ENCODE measurements around the gene WIPF2.

The WIPF2 gene, protein sequence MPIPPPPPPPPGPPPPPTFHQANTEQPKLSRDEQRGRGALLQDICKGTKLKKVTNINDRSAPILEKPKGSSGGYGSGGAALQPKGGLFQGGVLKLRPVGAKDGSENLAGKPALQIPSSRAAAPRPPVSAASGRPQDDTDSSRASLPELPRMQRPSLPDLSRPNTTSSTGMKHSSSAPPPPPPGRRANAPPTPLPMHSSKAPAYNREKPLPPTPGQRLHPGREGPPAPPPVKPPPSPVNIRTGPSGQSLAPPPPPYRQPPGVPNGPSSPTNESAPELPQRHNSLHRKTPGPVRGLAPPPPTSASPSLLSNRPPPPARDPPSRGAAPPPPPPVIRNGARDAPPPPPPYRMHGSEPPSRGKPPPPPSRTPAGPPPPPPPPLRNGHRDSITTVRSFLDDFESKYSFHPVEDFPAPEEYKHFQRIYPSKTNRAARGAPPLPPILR

DNA sequence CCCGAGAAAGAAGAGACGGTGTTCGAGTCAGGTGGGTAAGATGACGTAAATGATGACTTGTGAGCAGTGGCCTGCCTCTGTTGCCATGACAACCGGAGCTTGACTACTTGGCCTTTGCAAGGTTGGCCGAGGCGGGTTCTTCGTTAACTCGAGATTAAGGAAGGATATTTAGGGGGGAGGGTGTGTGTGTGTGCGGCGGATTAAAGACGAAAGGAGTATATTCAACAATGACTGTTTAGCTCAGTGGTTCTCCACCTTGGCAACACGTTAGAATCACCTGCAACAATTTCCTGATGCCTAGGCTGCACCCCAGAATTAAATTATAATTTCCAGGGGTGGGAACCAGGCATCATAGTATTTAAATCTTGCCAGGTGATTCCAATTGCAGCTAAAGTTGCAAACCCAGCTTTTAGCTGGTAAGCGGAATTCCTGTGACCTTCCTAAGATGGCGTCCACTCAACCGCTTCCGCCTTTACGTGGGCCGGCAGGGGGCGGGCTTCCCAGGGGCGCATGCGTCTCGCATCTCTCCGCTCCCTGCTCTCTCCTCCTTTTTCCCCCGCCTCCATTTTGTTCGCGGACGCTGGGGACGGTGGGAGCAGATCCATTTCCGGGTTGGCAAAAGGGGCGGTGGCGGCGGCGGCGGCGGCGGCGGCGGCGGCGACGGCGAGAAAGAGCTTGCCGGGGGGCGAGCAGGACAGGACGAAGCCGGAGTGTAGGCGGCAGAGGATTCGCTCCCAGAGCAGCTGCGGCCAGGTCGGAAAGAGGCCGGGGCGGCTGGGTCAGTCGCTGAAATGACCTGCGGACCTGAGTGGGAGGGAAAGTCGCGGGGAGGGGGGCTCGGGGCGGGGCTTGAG lies at the start of gene WIPF2:
WIPF2 (plus strand) TSS at position 565 of the 854 bp plus-strand sequence. CDS start 37,156 bp downstream, outside the sequence.
- DNase-seq (ENCODE audit: low read depth in 2 of 2), result peak; percentile 94 to 95

DNA sequence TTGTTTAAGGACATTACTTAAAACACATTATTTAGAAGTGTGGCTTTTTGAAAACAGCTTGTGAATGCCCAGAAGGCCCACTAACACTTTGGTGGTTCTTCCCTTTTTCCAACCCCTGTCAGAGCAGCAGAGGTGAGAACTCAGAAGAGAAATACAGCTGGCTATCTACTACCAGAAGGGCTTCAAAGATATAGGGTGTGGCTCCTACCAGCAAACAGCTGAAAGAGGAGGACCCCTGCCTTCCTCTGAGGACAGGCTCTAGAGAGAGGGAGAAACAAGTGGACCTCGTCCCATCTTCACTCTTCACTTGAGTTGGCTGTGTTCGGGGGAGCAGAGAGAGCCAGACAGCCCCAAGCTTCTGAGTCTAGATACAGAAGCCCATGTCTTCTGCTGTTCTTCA lies 48.8 kb upstream of the WIPF2 start:
- DNase-seq (ENCODE audit: low read depth in 2 of 2), result no peak

DNA sequence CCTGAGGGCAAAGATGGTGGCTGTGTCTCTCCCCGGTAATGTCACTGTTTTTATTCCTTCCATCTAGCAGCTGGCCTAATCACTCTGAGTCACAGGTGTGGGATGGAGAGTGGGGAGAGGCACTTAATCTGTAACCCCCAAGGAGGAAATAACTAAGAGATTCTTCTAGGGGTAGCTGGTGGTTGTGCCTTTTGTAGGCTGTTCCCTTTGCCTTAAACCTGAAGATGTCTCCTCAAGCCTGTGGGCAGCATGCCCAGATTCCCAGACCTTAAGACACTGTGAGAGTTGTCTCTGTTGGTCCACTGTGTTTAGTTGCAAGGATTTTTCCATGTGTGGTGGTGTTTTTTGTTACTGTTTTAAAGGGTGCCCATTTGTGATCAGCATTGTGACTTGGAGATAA lies 47.4 kb upstream of the WIPF2 start:
- no peak for DNase-seq (ENCODE audit: low read depth in 2 of 2)

DNA sequence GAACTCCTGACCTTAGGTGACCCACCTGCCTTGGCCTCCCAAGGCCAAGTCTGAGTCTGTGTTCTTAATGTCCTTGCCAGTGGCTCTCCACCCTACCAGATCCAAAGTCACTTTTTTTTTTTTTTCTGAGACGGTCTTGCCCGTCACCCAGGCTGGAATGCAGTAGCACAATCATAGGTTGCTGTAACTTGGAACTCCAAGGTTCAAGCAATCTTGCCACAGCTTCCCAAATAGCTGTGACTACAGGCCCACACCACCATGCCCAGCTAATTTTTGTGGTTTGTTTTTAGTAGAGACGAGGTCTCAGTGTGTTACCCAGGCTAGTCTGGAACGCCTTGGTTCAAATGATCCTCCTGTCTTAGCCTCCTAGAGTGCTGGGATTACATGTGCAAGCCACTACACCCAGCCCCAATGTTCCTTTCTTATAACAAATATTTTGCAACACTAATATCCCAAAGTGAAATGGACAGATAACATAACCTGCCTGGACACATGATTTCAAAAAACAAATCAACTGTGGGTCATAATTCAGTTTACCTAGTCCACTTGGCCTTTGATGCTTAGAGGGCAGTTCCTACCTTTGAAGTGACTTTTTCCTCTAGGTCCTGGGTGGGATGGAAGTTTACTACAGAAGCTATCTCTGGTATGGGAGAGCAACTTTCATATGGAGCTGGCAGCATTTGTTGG lies 45.9 kb upstream of the WIPF2 start:
- no peak for DNase-seq (ENCODE audit: low read depth in 2 of 2)

DNA sequence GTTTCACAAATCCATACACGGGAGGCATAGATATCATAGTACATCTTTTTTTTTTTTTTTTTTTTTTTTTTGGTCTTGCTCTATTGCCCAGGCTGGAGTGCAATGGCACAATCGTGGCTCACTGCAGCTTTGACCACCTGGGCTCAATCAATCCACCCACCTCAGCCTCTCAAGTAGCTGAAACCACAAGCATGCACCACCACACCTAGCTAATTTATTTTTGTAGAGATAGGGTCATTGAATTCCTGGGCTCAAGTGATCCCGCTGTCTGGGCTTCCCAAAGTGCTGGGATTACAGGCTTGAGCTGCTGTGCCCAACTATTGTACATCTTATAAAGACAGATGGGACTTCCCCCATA lies 45.3 kb upstream of the WIPF2 start:
- no peak for DNase-seq (ENCODE audit: low read depth in 2 of 2)

DNA sequence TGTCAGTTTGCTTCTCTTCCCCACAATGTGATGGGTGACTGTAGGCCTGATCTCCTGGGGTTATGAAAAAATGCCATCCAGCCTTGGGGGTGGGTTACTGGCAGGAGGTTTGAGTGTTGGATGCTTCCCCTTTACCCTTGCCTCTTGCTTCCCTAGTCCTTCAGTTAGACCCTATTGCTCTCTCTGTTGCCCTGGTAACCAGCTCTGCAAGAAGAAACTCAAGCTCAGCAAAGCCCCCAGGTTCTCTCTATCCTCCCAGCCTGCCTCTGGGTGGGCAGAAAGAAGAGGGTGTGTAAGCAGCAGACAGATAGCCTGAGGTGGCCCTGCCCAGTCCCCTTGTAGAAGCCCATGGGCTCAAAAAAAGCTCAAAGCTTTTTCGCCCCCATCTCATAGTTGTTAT lies 44.6 kb upstream of the WIPF2 start:
- DNase-seq (ENCODE audit: low read depth in 2 of 2), result no peak

DNA sequence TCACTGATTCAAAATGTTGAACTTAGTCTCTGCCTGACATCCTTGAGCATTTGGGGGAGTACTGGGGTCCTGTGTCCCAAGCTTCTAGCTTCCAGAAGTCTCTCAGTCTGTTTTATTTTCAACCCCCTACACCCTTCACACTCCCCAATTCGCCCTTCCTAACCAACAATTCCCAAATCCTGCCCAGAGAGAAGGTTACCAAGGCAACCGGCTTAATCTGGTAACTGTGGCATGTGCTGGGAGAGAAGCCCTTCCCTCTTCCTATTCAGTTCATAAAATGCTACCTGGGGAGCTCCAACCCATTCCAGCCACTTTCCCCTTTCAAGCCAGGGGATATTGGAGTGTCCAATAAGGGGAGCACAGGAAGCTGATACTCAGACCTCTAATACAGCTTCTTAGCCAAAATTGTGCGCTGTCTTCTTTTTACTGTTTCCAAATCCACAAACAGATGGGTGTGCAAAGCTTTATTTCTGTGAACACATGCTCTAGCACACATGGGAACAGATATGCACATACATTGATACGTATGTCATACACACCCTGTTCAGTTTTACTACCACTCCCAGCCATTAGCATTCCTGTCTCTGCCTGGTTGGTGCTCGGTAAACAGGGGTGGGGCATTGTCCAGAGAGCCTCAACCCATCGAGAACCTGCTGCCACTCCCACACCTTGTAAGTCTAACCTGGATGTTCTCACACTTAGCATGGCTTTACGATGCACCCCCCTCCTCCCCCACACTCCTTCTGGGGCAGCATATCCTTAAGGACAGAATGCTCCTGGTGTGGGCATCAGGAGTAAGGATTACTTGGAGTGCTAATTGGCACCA lies 43.0 kb upstream of the WIPF2 start:
- DNase-seq (ENCODE audit: low read depth in 2 of 2), result no peak

DNA sequence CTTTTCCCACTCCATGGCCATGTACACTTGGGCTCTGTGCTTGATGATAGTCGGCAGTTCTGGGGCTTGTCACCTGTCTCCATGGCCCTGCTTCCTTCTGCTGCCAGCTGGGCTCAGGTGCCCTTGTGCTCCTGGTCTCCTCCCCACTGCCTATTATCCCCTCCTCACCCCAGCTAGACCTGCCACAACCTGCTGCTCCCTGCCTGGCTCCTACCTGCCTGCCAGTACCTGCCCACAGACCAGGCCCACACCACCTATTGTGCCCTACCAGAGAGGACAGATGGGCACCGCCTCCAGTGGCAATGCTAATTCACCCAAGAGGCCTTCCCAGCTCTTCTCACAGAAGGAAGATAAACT lies 42.4 kb upstream of the WIPF2 start:
- no peak for DNase-seq (ENCODE audit: low read depth in 2 of 2)

DNA sequence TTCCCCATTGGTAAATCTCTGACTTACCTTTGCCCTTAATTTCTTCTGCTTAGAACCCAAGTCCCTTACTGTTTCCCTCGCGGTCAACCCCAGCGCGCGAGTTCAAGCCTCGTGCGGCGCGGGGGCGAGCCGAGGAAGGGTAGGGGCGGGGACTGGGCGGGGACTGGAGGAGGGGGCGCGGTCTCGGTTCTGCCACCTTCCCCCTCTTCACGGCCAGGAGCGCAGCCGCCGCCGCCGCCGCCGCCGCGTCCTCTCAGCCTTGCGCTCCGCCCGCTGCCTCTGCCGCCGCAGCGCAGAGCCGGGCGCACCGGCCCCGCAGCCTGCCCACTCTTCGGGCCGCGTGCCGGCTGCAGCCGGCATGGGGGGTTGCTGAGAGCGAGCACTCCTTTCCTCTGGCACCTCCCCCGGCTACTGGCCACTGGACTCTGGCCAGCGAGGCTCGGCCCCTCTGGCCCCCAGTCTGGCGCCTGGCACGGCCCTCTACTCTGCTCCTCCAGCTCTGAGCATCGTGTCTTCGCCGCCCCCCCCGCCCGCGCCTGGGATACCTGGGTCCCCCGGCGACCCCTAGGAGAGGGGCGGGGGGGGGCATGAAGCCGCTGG lies 41.7 kb upstream of the WIPF2 start, which contains the start of gene RAPGEFL1:
RAPGEFL1 (plus strand) TSS at position 196 of the 600 bp plus-strand sequence; CDS start at position 588, 392 bp downstream.
- peak; percentile 84 to 90 for DNase-seq (ENCODE audit: low read depth in 2 of 2)

DNA sequence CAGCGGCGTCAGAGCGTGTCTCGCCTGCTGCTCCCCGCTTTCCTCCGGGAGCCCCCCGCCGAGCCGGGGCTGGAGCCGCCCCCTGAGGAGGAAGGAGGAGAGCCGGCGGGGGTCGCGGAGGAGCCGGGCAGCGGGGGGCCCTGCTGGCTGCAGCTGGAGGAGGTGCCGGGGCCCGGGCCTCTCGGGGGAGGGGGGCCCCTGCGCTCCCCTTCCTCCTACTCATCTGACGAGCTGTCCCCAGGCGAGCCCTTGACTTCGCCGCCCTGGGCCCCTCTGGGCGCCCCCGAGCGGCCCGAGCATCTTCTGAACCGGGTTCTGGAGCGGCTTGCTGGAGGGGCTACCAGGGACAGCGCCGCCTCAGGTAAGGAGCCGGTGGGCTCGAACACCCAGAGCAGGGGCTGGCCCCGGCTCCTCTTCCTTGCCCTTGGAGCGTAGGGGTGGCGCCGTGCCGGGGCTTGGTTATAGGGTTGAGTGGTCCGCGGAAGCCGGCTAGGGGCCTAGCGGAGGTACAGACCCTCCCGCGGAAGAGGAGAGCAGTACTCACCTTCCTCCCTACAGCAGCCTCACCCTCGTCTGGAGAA lies 41.0 kb upstream of the WIPF2 start:
- DNase-seq (ENCODE audit: low read depth in 2 of 2), result no peak

DNA sequence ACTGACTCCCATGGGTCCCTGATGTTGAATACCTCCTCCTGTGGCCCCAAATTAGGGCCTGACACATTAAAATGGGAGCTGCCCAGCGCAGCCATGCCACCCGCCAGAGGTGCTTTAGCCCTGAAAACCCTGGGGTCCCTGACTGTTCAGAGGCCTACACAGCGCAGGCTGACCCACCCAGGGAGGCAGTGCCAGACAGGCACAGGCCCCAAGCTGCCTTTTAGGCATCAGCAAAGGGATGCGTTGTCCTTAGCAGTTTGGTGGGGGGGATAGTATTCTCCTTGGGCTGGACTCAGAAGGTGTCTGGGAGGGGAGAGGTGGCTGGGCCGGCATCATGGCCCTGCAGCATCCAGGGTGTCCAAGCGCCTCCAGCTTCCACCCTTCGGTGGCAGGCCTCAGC lies 40.4 kb upstream of the WIPF2 start:
- DNase-seq (ENCODE audit: low read depth in 2 of 2), result no peak

DNA sequence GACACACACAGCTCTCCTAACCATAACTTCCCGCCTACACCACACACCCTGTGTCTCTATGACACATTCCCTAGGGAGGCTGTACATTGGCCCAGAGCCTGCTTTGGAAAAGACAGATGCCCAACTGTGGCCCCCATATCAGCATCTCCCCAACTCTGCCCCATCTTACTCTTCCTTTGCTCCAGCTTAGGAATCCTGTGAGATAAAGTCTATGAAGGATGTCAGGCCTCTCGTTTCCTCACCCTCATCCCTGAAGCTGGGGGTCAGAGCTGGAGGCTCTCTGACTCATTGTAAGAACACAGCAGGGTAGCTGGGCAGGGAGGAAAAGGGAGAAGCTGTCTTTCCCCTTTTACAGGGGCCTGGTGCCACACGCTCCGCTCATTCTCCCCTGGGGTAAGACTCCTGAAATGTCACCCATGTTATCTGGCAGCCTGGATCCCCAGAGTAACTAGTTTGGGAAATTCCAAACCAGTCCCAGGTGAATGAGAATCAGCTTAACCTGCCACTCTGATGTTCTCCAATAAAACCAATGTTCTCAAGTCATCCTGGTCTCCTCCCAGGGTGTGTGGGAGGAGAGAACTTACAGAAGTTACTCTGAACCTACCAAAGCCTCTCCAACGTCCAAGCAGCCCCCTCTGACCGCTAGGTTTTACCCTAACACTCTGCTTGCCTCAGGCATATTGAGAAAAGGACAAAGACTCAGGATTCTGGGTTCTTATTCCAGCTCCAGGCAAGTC lies 39.0 kb upstream of the WIPF2 start:
- no peak for DNase-seq (ENCODE audit: low read depth in 2 of 2)

DNA sequence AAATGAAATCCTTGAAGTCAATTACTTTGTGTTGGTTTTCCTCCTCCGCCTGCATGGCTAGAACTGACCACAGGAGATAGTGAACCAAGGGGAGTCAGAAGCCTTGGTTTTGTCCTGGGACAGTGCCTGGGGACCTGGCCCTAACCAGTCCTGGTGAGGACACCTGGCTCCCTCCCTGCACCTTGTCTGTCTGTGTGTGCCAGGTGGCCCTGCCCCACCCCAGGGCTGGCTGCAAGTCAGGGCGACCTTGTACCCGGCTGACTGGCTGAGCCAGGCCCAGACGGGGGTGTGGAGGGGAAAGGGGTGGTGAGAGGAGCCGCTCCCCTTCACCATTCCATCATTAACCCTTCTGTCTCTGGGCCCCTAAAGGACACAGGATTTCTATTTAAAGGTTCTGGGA lies 38.4 kb upstream of the WIPF2 start:
- no peak for DNase-seq (ENCODE audit: low read depth in 2 of 2)

DNA sequence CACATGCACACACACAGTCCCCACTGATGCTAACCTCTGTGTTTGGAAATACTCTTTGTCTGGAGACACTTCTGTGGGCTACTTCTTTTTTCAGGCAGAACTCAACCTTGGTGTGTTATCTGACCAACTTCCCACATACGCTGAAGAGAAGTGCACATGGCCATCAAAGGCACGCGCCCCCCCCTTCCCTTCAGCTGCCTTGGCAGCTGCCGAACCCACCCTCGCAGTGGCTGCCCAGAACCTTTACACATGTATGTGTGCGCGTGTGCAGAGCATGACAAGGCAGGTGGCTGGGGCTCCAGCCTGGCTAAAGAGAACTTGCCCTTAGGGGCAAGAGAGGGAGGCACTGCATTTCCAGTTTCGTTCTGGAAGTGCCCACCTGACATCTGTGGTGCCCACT lies 37.9 kb upstream of the WIPF2 start:
- DNase-seq (ENCODE audit: low read depth in 2 of 2), result no peak

DNA sequence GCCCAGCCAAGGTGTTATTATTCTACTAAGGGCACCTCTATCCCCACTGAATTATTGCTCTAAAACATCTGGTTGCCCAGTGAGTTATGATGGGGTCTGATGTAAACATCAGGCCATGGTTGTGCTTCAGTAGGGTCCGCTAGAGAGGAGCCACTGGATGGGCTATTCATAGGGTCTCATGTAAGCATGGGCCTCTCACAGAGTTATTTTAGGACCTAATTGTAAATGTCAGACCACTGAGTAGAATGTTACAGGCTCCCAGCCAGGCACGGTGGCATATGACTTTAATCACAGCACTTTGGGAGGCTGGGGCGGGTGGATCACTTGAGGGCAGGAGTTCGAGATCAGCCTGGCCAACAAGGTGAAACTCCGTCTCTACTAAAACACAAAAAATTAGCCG lies 36.5 kb upstream of the WIPF2 start:
- no peak for DNase-seq (ENCODE audit: low read depth in 2 of 2)

DNA sequence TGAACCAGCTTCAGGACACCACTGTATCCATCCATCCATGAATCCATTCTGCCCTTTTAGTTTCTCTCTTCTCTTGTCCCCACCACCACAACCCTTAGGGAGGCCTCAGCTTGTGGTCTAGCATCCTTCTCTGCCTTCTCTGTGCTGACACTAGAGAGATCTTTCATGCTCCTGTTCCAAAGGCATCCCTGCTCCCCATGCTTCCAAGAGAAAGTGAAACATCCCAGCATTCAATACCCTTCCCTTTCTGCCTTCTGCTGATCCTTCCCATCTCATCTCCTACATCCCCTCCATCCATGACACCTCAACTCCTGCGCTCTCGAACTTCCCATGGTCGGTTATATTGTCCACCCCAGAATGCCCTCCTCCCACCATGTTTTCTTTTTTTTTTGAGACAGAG lies 31.9 kb upstream of the WIPF2 start:
- DNase-seq (ENCODE audit: low read depth in 2 of 2), result no peak

DNA sequence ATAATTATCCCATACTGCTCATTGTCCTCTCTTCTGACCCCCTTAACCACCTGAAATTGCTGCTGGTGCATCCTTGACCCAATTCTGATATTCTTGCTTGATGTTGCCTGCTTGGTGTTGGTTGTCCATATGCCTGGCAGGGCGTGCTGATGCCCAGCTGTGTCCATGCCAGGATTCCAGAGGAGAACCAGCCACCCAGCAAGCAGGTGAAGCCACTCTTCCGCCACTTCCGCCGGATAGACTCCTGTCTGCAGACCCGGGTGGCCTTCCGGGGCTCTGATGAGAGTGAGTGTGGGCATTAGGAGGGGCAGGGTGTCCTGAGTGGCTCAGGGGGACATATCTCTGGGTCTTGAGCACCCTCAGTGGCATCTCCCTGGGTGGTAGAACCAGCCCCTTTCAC lies 30.4 kb upstream of the WIPF2 start:
- DNase-seq (ENCODE audit: low read depth in 2 of 2), result no peak

DNA sequence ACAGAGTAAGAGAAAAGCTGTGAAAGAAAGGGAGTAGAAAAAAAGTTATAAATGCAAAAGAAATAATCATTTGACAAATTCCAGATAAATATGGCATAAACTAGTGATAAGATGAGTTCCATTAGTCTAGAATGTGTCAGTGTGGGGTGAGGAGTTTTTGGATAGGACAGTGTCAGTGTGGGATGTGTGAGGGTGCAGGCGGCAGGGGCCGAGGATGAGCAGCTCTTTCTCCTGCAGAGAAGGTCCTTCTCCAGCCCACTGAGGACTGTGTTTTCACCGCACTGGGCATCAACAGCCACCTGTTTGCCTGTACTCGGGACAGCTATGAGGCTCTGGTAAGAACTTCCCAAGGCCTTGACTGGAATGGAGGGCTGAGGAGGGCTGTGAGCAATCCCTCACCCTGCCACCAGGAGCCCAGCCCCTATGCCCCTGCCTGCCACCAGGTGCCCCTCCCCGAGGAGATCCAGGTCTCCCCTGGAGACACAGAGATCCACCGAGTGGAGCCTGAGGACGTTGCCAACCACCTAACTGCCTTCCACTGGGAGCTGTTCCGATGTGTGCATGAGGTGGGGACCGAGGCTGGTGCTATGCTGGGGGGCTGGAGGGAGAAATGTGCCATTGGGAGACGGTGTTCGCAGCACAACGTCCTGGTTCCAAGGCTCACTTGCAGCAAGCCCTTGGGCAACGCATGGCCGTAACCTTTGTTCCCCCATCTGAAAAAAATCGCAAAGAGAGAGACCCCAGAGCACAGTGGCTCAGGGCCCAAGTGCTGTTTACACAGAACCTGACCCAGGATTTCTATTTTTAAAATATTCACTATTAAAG lies 28.7 kb upstream of the WIPF2 start:
- peak in 1 of 2 donors; percentile 22 for DNase-seq (ENCODE audit: low read depth in 2 of 2)
